ENCODE data around the gene UST. TPM values are rescaled to one million over a fixed set of nuclear protein-coding genes. Genes with fewer than 3 reads are reported as not detected.

The UST gene
- total and polyA plus RNA-seq, 2 donors (not counting 1 experiment from before 2014, with no cell fraction given), result 7.3 to 16.9 TPM

DNA sequence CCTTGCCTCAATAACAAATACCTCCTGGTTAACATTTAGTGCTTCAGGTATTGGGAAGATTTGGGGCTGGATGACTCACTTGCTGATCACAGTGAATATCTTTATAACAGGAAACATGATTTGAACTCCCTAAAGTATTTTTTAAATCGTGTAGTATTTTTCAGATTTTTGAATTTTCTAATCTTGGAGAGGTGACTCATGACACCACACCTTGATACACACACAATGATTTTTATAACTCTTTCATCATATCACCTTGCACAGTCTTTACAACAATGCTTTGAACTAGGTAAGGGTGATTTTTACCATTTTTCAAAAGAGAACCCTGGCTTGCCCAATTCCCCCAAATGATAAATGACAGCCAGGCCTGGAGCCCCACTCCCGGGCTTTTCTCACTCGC lies 273.5 kb downstream of the UST start:
- Histone ChIP-seq H3K4me1 (ENCODE audit: control insufficient read depth in 2 of 2, insufficient read depth in 2 of 2, low read length in 2 of 2) (no peaks in the 10 kb centered on the region), H3K27ac (ENCODE audit: low read length in 2 of 2) (no peak overlapping the region), H4K20me1 (ENCODE audit: control insufficient read depth, insufficient read depth, low read length, poor library complexity, severe bottlenecking) (no peaks in the 10 kb centered on the region), H3K27me3 (replicated peaks in 1 of 4; ENCODE audit: control extremely low read depth in 1 of 4, control insufficient read depth in 3 of 4, insufficient read depth in 4 of 4, low read length in 3 of 4) (no peaks in the 10 kb centered on the region), H2AFZ (ENCODE audit: insufficient read depth, low read depth, low read length, poor library complexity, severe bottlenecking) (no peak overlapping the region), H3K79me2 (ENCODE audit: control insufficient read depth, insufficient read depth, low read length) (no peaks in the 10 kb centered on the region), H3K36me3 (replicated peaks in 1 of 2; ENCODE audit: control extremely low read depth in 1 of 2, control insufficient read depth in 1 of 2, extremely low read depth in 1 of 2, insufficient read depth in 2 of 2, low read length in 1 of 2) (peaks cover 3 to 47% of the 10 kb centered on the region in 2 experiments), H3K9me3 (ENCODE audit: control extremely low read depth in 1 of 3, control insufficient read depth in 2 of 3, insufficient read depth in 1 of 3, low read length in 2 of 3) (no peaks in the 10 kb centered on the region), H3K4me2 (replicated peaks; ENCODE audit: low read depth, low read length, poor library complexity, severe bottlenecking) (no peak overlapping the region), H3K4me3 (ENCODE audit: control extremely low read depth in 1 of 5, extremely low read depth in 1 of 5, insufficient read depth in 1 of 5, low read depth in 2 of 5, low read length in 4 of 5) (no peak overlapping the region), H3K9ac (ENCODE audit: low read length) (no peak overlapping the region)
- ATAC-seq (ENCODE audit: low read depth) (no peak), DNase-seq (no peak)
- H3K9me3 Mint-ChIP-seq (ENCODE audit: insufficient read depth), result peaks cover 3% of the 10 kb centered on the region
- no peaks in the 10 kb centered on the region for H3K27me3 Mint-ChIP-seq
- ChIA-PET POLR2A (no interaction called here), CTCF (no interaction called here)
- no peaks in the 10 kb centered on the region for H3K4me1 Mint-ChIP-seq
- no peak overlapping the region for H3K27ac Mint-ChIP-seq
- TF ChIP-seq EZH2 (IDR thresholded peaks at IDR 0.05; ENCODE audit: borderline replicate concordance, insufficient read depth, low read depth, low read length, poor library complexity, severe bottlenecking), result no peak
- TF ChIP-seq, protein P1, sequence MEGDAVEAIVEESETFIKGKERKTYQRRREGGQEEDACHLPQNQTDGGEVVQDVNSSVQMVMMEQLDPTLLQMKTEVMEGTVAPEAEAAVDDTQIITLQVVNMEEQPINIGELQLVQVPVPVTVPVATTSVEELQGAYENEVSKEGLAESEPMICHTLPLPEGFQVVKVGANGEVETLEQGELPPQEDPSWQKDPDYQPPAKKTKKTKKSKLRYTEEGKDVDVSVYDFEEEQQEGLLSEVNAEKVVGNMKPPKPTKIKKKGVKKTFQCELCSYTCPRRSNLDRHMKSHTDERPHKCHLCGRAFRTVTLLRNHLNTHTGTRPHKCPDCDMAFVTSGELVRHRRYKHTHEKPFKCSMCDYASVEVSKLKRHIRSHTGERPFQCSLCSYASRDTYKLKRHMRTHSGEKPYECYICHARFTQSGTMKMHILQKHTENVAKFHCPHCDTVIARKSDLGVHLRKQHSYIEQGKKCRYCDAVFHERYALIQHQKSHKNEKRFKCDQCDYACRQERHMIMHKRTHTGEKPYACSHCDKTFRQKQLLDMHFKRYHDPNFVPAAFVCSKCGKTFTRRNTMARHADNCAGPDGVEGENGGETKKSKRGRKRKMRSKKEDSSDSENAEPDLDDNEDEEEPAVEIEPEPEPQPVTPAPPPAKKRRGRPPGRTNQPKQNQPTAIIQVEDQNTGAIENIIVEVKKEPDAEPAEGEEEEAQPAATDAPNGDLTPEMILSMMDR (IDR thresholded peaks at IDR 0.05), result no peak
- 85% methylated on average over 2 of the region's 3 CpGs for whole genome bisulfite sequencing (ENCODE audit: insufficient coverage)
- H3K4me3 Mint-ChIP-seq, result no peak overlapping the region
- intact Hi-C loops (cut with micrococcal nuclease), result no loop called here

DNA sequence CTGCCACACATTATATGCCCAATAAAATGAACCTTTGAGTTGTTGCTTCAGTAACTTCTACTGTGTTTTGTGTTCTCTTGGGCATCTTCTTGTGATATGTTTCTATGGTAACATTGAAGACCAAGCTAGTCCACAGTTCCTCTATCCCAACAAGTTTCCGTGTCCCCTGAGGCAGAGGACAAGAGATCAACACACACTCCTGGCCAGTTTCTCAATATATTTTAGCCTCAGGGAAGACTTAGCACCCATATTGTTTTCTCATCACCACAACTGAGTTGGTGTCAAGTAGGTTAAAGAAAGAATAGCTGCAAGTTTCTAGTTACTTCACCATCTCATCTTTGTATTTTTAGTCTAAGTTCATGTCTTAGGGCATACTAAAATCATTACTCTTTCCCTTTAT lies 277.5 kb downstream of the UST start:
- intact Hi-C loops (cut with micrococcal nuclease), result no loop called here
- WGBS (ENCODE audit: insufficient coverage), result no CpG with 5 or more reads among the region's 1 CpG
- Mint-ChIP-seq H3K9me3 (ENCODE audit: insufficient read depth) (peaks cover 7% of the 10 kb centered on the region), H3K27me3 (no peaks in the 10 kb centered on the region), H3K4me1 (peaks cover 3% of the 10 kb centered on the region), H3K4me3 (no peak overlapping the region), H3K27ac (no peak overlapping the region)
- Histone ChIP-seq H3K4me1 (ENCODE audit: control insufficient read depth in 2 of 2, insufficient read depth in 2 of 2, low read length in 2 of 2) (peaks cover 0 to 3% of the 10 kb centered on the region in 2 donors), H4K20me1 (ENCODE audit: control insufficient read depth, insufficient read depth, low read length, poor library complexity, severe bottlenecking) (no peaks in the 10 kb centered on the region), H3K9ac (ENCODE audit: low read length) (no peak overlapping the region), H3K27ac (ENCODE audit: low read length in 2 of 2) (no peak overlapping the region), H3K4me3 (ENCODE audit: control extremely low read depth in 1 of 5, extremely low read depth in 1 of 5, insufficient read depth in 1 of 5, low read depth in 2 of 5, low read length in 4 of 5) (no peak overlapping the region), H3K36me3 (replicated peaks in 1 of 2; ENCODE audit: control extremely low read depth in 1 of 2, control insufficient read depth in 1 of 2, extremely low read depth in 1 of 2, insufficient read depth in 2 of 2, low read length in 1 of 2) (peaks cover 6 to 42% of the 10 kb centered on the region in 2 experiments), H3K4me2 (replicated peaks; ENCODE audit: low read depth, low read length, poor library complexity, severe bottlenecking) (no peak overlapping the region), H2AFZ (ENCODE audit: insufficient read depth, low read depth, low read length, poor library complexity, severe bottlenecking) (no peak overlapping the region), H3K79me2 (ENCODE audit: control insufficient read depth, insufficient read depth, low read length) (no peaks in the 10 kb centered on the region), H3K27me3 (replicated peaks in 1 of 4; ENCODE audit: control extremely low read depth in 1 of 4, control insufficient read depth in 3 of 4, insufficient read depth in 4 of 4, low read length in 3 of 4) (no peaks in the 10 kb centered on the region), H3K9me3 (ENCODE audit: control extremely low read depth in 1 of 3, control insufficient read depth in 2 of 3, insufficient read depth in 1 of 3, low read length in 2 of 3) (peaks cover 0 to 6% (median 6%) of the 10 kb centered on the region in 3 donors)
- TF ChIP-seq EZH2 (IDR thresholded peaks at IDR 0.05; ENCODE audit: borderline replicate concordance, insufficient read depth, low read depth, low read length, poor library complexity, severe bottlenecking), result no peak
- TF ChIP-seq, protein P1 (IDR thresholded peaks at IDR 0.05), result no peak
- ATAC-seq (ENCODE audit: low read depth) (no peak), DNase-seq (no peak)
- ChIA-PET POLR2A (no interaction called here), CTCF (interaction anchor here (0.9 to 9.6 kb wide), 7 partner anchors 58 to 494 kb away, joined by 3 to 201 read pairs (median 4); no protein-coding TSS in a partner anchor)
